Endothelial cell of umbilical vein (primary cell): ENCODE results near the gene TMEM82. TPM values are rescaled to one million over a fixed set of nuclear protein-coding genes. Genes with fewer than 3 reads are reported as not detected.

Experiments used
- BruUV-seq: library from RNA; stranded (reverse); fragments of 400-500 nt; replicated peaks from 2 replicates; lab custom pipeline; 2021; lab: Mats Ljungman, UMichigan
- CTCF ChIA-PET: fragments of 300-600, 350-600 bp; sonication (Branson Sonifier 250); formaldehyde crosslinking; loops from one replicate; lab custom pipeline; 2021; ENCODE audit warnings: antibody characterized with exemption, inconsistent platforms; lab: Charles Lee
- POLR2A ChIA-PET: fragments of 300-600, 350-600 bp; sonication (Branson Sonifier 250); formaldehyde crosslinking; loops from one replicate; lab custom pipeline; 2021; ENCODE audit warnings: antibody characterized with exemption, inconsistent platforms; lab: Charles Lee
- DNase-seq: peaks from one replicate; pipeline ENCODE4 v3.0.0-alpha.2; 2011; ENCODE audit warnings: low read depth, low spot score
- FAIRE-seq: peaks from 2 replicates; lab custom pipeline; 2011; peaks lifted over from hg19 to GRCh38; lab: Jason Lieb, UNC
- H2AFZ ChIP-seq: 2 replicates; pipeline ENCODE4 v1.6.0; 2012; ENCODE audit warnings: low read depth, low read length, control low read depth, inconsistent platforms
- H3K27ac ChIP-seq: 2 replicates; pipeline ENCODE4 v1.5.1; 2011; ENCODE audit warnings: low read depth, mild to moderate bottlenecking, control low read depth, low read length, moderate library complexity; ENCODE audit not compliant: insufficient read depth
- H3K27me3 ChIP-seq, 2 experiments: 2 replicates each; pipeline versions ENCODE4 v1.6.0 to v1.6.1; 2011; ENCODE audit warnings: low read length in 2 of 2, mixed read lengths in 1 of 2; ENCODE audit not compliant: control insufficient read depth in 2 of 2, insufficient read depth in 2 of 2
- H3K36me3 ChIP-seq, 2 experiments: 2 replicates in 1 of 2; 3 replicates in 1 of 2; pipeline ENCODE4 v1.5.1; 2011; ENCODE audit warnings: low read length in 2 of 2, mild to moderate bottlenecking in 1 of 2, moderate library complexity in 1 of 2; ENCODE audit not compliant: control insufficient read depth in 2 of 2, insufficient read depth in 2 of 2; ENCODE audit errors: extremely low read depth in 1 of 2
- H3K4me1 ChIP-seq: 3 replicates; pipeline ENCODE4 v1.5.1; 2011; ENCODE audit warnings: mild to moderate bottlenecking, low read length; ENCODE audit not compliant: control insufficient read depth, insufficient read depth; ENCODE audit errors: extremely low read depth
- H3K4me2 ChIP-seq: 2 replicates; pipeline ENCODE4 v1.6.1; 2011; ENCODE audit warnings: low read length, control low read depth, mixed read lengths; ENCODE audit not compliant: insufficient read depth
- H3K4me3 ChIP-seq, 3 experiments: fragments of 200-600 bp in 1 of 3; sonication (generic), shearing (Covaris generic) in 1 of 3; replicated peaks in 1 of 3; 2 replicates each; pipeline ENCODE4 v1.5.1; 2011 to 2016; ENCODE audit warnings: control low read depth in 3 of 3, low read length in 3 of 3, mild to moderate bottlenecking in 2 of 3, inconsistent platforms in 1 of 3, low read depth in 1 of 3, moderate library complexity in 1 of 3; ENCODE audit not compliant: insufficient read depth in 1 of 3
- H3K79me2 ChIP-seq: 2 replicates; pipeline ENCODE4 v1.6.0; 2012; ENCODE audit warnings: low read length, inconsistent platforms; ENCODE audit not compliant: control insufficient read depth, insufficient read depth
- H3K9ac ChIP-seq: replicated peaks from 2 replicates; pipeline ENCODE3; 2011; ENCODE audit warnings: low read length, control low read depth; ENCODE audit not compliant: insufficient read depth; ENCODE audit errors: extremely low read depth
- H3K9me1 ChIP-seq: replicated peaks from 3 replicates; pipeline ENCODE4 v1.6.0; 2011; ENCODE audit warnings: mild to moderate bottlenecking, low read length; ENCODE audit not compliant: control insufficient read depth, insufficient read depth; ENCODE audit errors: extremely low read depth
- H3K9me3 ChIP-seq: replicated peaks from 2 replicates; pipeline ENCODE4 v1.5.1; 2012; ENCODE audit warnings: low read length, inconsistent platforms; ENCODE audit not compliant: control insufficient read depth, insufficient read depth
- H4K20me1 ChIP-seq: replicated peaks from 2 replicates; pipeline ENCODE3; 2011; ENCODE audit warnings: mild to moderate bottlenecking, low read length; ENCODE audit not compliant: control insufficient read depth, insufficient read depth; ENCODE audit errors: extremely low read depth
- EZH2 ChIP-seq: IDR thresholded peaks from 2 replicates; pipeline ENCODE4 v1.6.1; 2012; ENCODE audit warnings: borderline replicate concordance, low read depth, mild to moderate bottlenecking, moderate library complexity, low read length, inconsistent platforms; ENCODE audit not compliant: severe bottlenecking
- FOS ChIP-seq: IDR thresholded peaks from 2 replicates; pipeline ENCODE4 v1.6.1; 2011; ENCODE audit warnings: mild to moderate bottlenecking, low read length, moderate library complexity, borderline replicate concordance; ENCODE audit not compliant: insufficient read depth
- GATA2 ChIP-seq: IDR thresholded peaks from 2 replicates; pipeline ENCODE4 v1.7.0; 2011; ENCODE audit warnings: low read depth, mild to moderate bottlenecking, moderate library complexity, mixed read lengths, low read length; ENCODE audit not compliant: insufficient read length, insufficient read depth
- JUN ChIP-seq: IDR thresholded peaks from 2 replicates; pipeline ENCODE4 v1.6.1; 2011; ENCODE audit warnings: borderline replicate concordance, low read depth; ENCODE audit not compliant: insufficient read length, insufficient read depth
- MAX ChIP-seq: IDR thresholded peaks from 2 replicates; pipeline ENCODE4 v1.6.1; 2011; ENCODE audit not compliant: insufficient read depth, insufficient read length
- MYC ChIP-seq: IDR thresholded peaks from one replicate; pipeline ENCODE4 v1.6.1; 2011; ENCODE audit warnings: mild to moderate bottlenecking, low read depth, low read length
- POLR2A ChIP-seq: IDR thresholded peaks from 2 replicates; pipeline ENCODE4 v1.6.1; 2012; ENCODE audit warnings: low read depth, mild to moderate bottlenecking, control low read depth, low read length
- POLR2AphosphoS5 ChIP-seq: IDR thresholded peaks from 2 replicates; pipeline ENCODE4 v1.6.1; 2012; ENCODE audit warnings: low read depth, mild to moderate bottlenecking, control low read depth, low read length, moderate library complexity; ENCODE audit not compliant: insufficient read depth
- dilution Hi-C: fragments of 300-500 bp; cut with MboI; formaldehyde crosslinking; loops from one replicate; pipeline ENCODE4 v1.15.0; 2019; ENCODE audit warnings: low sequenced_read_pairs; ENCODE audit not compliant: extremely low pct_ligation_motif_present
- intact Hi-C: fragments of 100-400 bp; cut with micrococcal nuclease; formaldehyde crosslinking; loops from one replicate; pipeline ENCODE4 v1.10.0; 2022
- polyA plus RNA-seq, 4 experiments: library from polyadenylated mRNA; depleted of rRNA in 3 of 4; stranded (reverse) in 3 of 4; unstranded in 1 of 4; fragments of >200 nt; gene quantifications; 2 replicates each; pipeline versions ENCODE4 v1.2.1 to v1.2.3, GENCODE V29; 2011 to 2012; ENCODE audit warnings: missing spikeins in 1 of 4
- total RNA-seq: library from RNA; stranded (reverse); gene quantifications from 2 replicates; pipeline ENCODE4 v1.2.3, GENCODE V29; 2021
- TF ChIP-seq, protein P1 (sequence below), 2 donors: IDR thresholded peaks; 1 replicate in 1 of 2; 2 replicates in 1 of 2; pipeline ENCODE4 v1.5.1; 2011; ENCODE audit warnings: low read length in 2 of 2, mild to moderate bottlenecking in 2 of 2, moderate library complexity in 2 of 2, control low read depth in 1 of 2, inconsistent platforms in 1 of 2, low read depth in 1 of 2; ENCODE audit not compliant: insufficient read depth in 1 of 2; ENCODE audit errors: extremely low read depth in 1 of 2

Gene TMEM82
- total and polyA plus RNA-seq, 2 donors (not counting 3 experiments of a cell fraction or from before 2014, with no cell fraction given), result not detected

- no peak overlapping the region for H3K27ac ChIP-seq
- FAIRE-seq (no peak), DNase-seq (no peak)
- H3K9me3 ChIP-seq, result no peaks in the 10 kb centered on the region
- ChIA-PET POLR2A (no interaction called here), CTCF (no interaction called here)
- TF ChIP-seq MYC (no peak), FOS (no peak)
- TF ChIP-seq, protein P1, sequence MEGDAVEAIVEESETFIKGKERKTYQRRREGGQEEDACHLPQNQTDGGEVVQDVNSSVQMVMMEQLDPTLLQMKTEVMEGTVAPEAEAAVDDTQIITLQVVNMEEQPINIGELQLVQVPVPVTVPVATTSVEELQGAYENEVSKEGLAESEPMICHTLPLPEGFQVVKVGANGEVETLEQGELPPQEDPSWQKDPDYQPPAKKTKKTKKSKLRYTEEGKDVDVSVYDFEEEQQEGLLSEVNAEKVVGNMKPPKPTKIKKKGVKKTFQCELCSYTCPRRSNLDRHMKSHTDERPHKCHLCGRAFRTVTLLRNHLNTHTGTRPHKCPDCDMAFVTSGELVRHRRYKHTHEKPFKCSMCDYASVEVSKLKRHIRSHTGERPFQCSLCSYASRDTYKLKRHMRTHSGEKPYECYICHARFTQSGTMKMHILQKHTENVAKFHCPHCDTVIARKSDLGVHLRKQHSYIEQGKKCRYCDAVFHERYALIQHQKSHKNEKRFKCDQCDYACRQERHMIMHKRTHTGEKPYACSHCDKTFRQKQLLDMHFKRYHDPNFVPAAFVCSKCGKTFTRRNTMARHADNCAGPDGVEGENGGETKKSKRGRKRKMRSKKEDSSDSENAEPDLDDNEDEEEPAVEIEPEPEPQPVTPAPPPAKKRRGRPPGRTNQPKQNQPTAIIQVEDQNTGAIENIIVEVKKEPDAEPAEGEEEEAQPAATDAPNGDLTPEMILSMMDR (IDR thresholded peaks at IDR 0.05; ENCODE audit: extremely low read depth in 1 of 2, insufficient read depth in 1 of 2, low read depth in 1 of 2, low read length in 2 of 2), result no peak
- intact Hi-C loops, result no loop called here
- H3K4me3 ChIP-seq, result no peak overlapping the region
- H3K79me2 ChIP-seq, result peaks cover 28% of the 10 kb centered on the region
- H3K27me3 ChIP-seq, result no peaks in the 10 kb centered on the region
- H3K9ac ChIP-seq, result no peak overlapping the region
- H3K4me1 ChIP-seq, result no peaks in the 10 kb centered on the region
- no peaks in the 10 kb centered on the region for H4K20me1 ChIP-seq
- no peak overlapping the region for H3K4me2 ChIP-seq
- no peaks in the 10 kb centered on the region for H3K9me1 ChIP-seq
- dilution Hi-C loops, result no loop called here
- no peak overlapping the region for H2AFZ ChIP-seq
- H3K36me3 ChIP-seq, result peaks cover 0 to 4% of the 10 kb centered on the region in 2 experiments
- BruUV-seq, result no TSS peak
Measured at GRCh38 chr1:15707239-15707925, 34.9 kb upstream of the TMEM82 start.

GRCh38 chr1:15708486-15709137, 33.7 kb upstream of the TMEM82 start:
- no peak overlapping the region for H3K4me2 ChIP-seq
- no peaks in the 10 kb centered on the region for H3K27me3 ChIP-seq
- dilution Hi-C loops, result no loop called here
- H3K27ac ChIP-seq, result no peak overlapping the region
- H3K4me3 ChIP-seq, result no peak overlapping the region
- H3K9me1 ChIP-seq, result no peaks in the 10 kb centered on the region
- FAIRE-seq (no peak), DNase-seq (no peak)
- BruUV-seq, result no TSS peak
- H3K9me3 ChIP-seq, result no peaks in the 10 kb centered on the region
- no peaks in the 10 kb centered on the region for H3K4me1 ChIP-seq
- ChIA-PET CTCF (no interaction called here), POLR2A (no interaction called here)
- no peak overlapping the region for H3K9ac ChIP-seq
- peaks cover 23% of the 10 kb centered on the region for H3K79me2 ChIP-seq
- TF ChIP-seq EZH2, result no peak
- TF ChIP-seq, protein P1 (IDR thresholded peaks at IDR 0.05; ENCODE audit: extremely low read depth in 1 of 2, insufficient read depth in 1 of 2, low read depth in 1 of 2, low read length in 2 of 2), result no peak
- no peak for TF ChIP-seq MAX
- TF ChIP-seq POLR2AphosphoS5, result no peak
- no peak for TF ChIP-seq FOS
- TF ChIP-seq GATA2, result no peak
- no peak for TF ChIP-seq POLR2A
- TF ChIP-seq MYC, result no peak
- TF ChIP-seq JUN, result no peak
- H4K20me1 ChIP-seq, result peaks cover 2% of the 10 kb centered on the region
- H2AFZ ChIP-seq, result no peak overlapping the region
- intact Hi-C loops, result no loop called here
- H3K36me3 ChIP-seq, result peaks cover 0 to 4% of the 10 kb centered on the region in 2 experiments
